Body of pancreas (tissue), 4 donors: ENCODE data around the gene SHOC2. TPM values are rescaled to one million over a fixed set of nuclear protein-coding genes. Genes with fewer than 3 reads are reported as not detected.

Experiments used
- ATAC-seq: fragments of 150-250 bp; one replicate; pipeline ENCODE4 v1.9.1; 2016
- DNase-seq, 4 donors: peaks; one replicate each; pipeline ENCODE4 v3.0.0-alpha.2; 2019
- H3K27ac ChIP-seq, 4 donors: fragments of 200-600 bp; sonication (generic); 1 replicate in 3 of 4; 2 replicates in 1 of 4; pipeline versions ENCODE4 v1.5.1 to v1.6.1; 2016 to 2019; ENCODE audit warnings: mild to moderate bottlenecking in 1 of 4, mixed read lengths in 1 of 4, moderate library complexity in 1 of 4
- H3K27me3 ChIP-seq, 2 donors: fragments of 200-600 bp; sonication (generic); one replicate each; pipeline ENCODE4 v1.6.0; 2016; ENCODE audit warnings: mild to moderate bottlenecking in 1 of 2
- H3K36me3 ChIP-seq, 2 donors: fragments of 200-600 bp; sonication (generic); replicated peaks in 1 of 2; 2 replicates each; pipeline ENCODE4 v1.5.1; 2016; ENCODE audit warnings: low read depth in 2 of 2; ENCODE audit not compliant: insufficient read depth in 1 of 2
- H3K4me1 ChIP-seq: fragments of 200-600 bp; sonication (generic); one replicate; pipeline ENCODE4 v1.6.0; 2016
- H3K4me3 ChIP-seq, 2 donors: fragments of 200-600 bp; sonication (generic); 1 replicate in 1 of 2; 2 replicates in 1 of 2; pipeline ENCODE4 v1.5.1; 2016 to 2019
- H3K9me3 ChIP-seq, 3 donors: fragments of 200-600 bp; sonication (generic); 1 replicate in 2 of 3; 2 replicates in 1 of 3; pipeline ENCODE4 v1.5.1; 2016
- CTCF ChIP-seq, 7 experiments: fragments of 450-650 bp in 4 of 7; fragments of 200-600 bp in 3 of 7; sonication (generic) in 3 of 7; IDR thresholded peaks; one replicate each; pipeline ENCODE4 v1.5.1; 2016 to 2019; ENCODE audit warnings: antibody characterized with exemption in 7 of 7
- POLR2A ChIP-seq, 3 donors: fragments of 450-650 bp; IDR thresholded peaks; one replicate each; pipeline ENCODE4 v1.6.1; 2016; ENCODE audit warnings: antibody characterized with exemption in 3 of 3, mild to moderate bottlenecking in 2 of 3
- WGBS, 2 donors: methylation state at CpG; one replicate each; pipeline ENCODE4 v1.1.5; 2017; 5-methylcytosine and 5-hydroxymethylcytosine counted together
- intact Hi-C: fragments of 100-400 bp; cut with DNase I; formaldehyde crosslinking; loops from one replicate; pipeline ENCODE4 v1.15.1; 2023
- total RNA-seq, 2 donors: library from RNA; depleted of rRNA; stranded (reverse); fragments of >200 nt; gene quantifications; one replicate each; pipeline ENCODE4 v1.1.0, GENCODE V29; 2016

SHOC2 gene
- total RNA-seq, 2 donors from 2014 or later: 24.1 to 26.0 TPM

GRCh38 chr10:110983466-110983865 lies 64.1 kb downstream of the SHOC2 start:
- intact Hi-C loops: no loop called here
- DNase-seq (no peak), ATAC-seq (no peak)
- TF ChIP-seq CTCF (IDR thresholded peaks at IDR 0.05): no peak
- TF ChIP-seq POLR2A (IDR thresholded peaks at IDR 0.05): no peak
- H3K4me1 ChIP-seq: peaks cover 23% of the 10 kb centered on the region
- H3K4me3 ChIP-seq: no peak overlapping the region
- H3K27me3 ChIP-seq: no peaks in the 10 kb centered on the region
- no peak overlapping the region for H3K27ac ChIP-seq
- 85 to 94% methylated on average over 3 of the region's 3 CpGs for WGBS, 2 donors
- H3K36me3 ChIP-seq: no peaks in the 10 kb centered on the region
- H3K9me3 ChIP-seq: no peaks in the 10 kb centered on the region

- intact Hi-C loops: no loop called here
- no peak for ATAC-seq
- 23 to 28% methylated on average over 2 of the region's 2 CpGs for WGBS, 2 donors
Measured at GRCh38 chr10:110985497-110986275, 66.3 kb downstream of the SHOC2 start.

GRCh38 chr10:110989016-110989415 lies 69.6 kb downstream of the SHOC2 start:
- Histone ChIP-seq H3K9me3 (no peaks in the 10 kb centered on the region), H3K27ac (no peak overlapping the region), H3K27me3 (no peaks in the 10 kb centered on the region), H3K36me3 (no peaks in the 10 kb centered on the region), H3K4me1 (peaks cover 16% of the 10 kb centered on the region), H3K4me3 (no peak overlapping the region)
- no peak for TF ChIP-seq POLR2A (IDR thresholded peaks at IDR 0.05)
- no peak for TF ChIP-seq CTCF (IDR thresholded peaks at IDR 0.05)
- DNase-seq: no peak
- intact Hi-C loops: no loop called here
- WGBS, 2 donors: 75 to 83% methylated on average over 1 of the region's 1 CpG
- no peak for ATAC-seq

More at GRCh38 chr10:110985497-110986275, 66.3 kb downstream of the SHOC2 start:
- Histone ChIP-seq H3K36me3 (no peaks in the 10 kb centered on the region), H3K9me3 (no peaks in the 10 kb centered on the region), H3K4me1 (peaks cover 16% of the 10 kb centered on the region), H3K4me3 (no peak overlapping the region), H3K27ac (no peak overlapping the region), H3K27me3 (no peaks in the 10 kb centered on the region)
- DNase-seq: no peak
- TF ChIP-seq CTCF (IDR thresholded peaks at IDR 0.05) (no peak), POLR2A (IDR thresholded peaks at IDR 0.05) (no peak)

GRCh38 chr10:110992006-110992800 lies 72.8 kb downstream of the SHOC2 start:
- TF ChIP-seq CTCF (IDR thresholded peaks at IDR 0.05) (no peak), POLR2A (IDR thresholded peaks at IDR 0.05) (no peak)
- no peak overlapping the region for H3K4me3 ChIP-seq
- no peak overlapping the region for H3K27ac ChIP-seq
- DNase-seq: no peak
- 63 to 75% methylated on average over 3 of the region's 3 CpGs for WGBS, 2 donors
- H3K4me1 ChIP-seq: no peaks in the 10 kb centered on the region
- no peaks in the 10 kb centered on the region for H3K27me3 ChIP-seq
- no peaks in the 10 kb centered on the region for H3K9me3 ChIP-seq
- intact Hi-C loops: no loop called here
- H3K36me3 ChIP-seq: no peaks in the 10 kb centered on the region
- ATAC-seq: no peak
